ENCODE results near the gene PDE8A.
"Not testable (repeated sequence)": the region's sequence is repeated elsewhere in the genome, so short reads cannot be mapped to it uniquely, and the experiment has no call there.

Gene PDE8A

DNA sequence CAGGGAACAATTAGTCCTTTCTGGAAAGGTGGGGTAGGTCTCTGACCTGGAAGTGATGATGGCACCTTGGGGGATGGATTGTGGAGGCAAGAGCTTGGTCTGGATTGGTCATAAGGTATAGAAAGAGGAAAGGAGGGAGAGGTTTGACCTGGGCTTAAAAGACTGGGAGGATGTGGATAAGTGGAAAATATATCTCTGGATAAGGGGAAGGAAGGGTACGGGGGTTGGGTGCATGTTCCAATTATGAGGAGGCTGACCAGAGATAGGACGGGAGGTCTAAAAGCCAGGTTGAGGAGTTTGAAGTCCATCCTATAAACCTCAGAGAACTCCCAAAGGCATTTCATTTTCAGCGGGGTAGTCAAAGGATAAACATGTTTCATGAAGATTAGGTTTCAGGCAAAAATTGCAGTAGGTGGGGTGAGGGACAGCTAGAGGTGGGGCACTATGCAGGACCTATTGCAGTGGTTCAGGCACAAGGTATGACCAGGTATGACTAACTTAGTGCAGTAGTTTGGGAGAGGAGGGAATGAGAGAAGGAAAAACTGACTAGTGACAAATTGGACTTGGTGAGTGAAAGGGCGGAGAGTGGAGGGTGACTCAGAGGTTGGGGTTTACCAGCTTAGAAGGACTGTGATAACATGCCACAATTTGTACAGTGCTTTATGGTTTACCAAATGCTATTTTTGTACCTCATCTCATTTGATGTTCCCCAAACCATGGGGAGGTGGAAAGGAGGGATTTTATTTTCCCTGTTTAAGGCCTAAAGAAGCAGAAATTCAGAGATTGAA lies 10.7 kb downstream of the PDE8A start:
- DNase-seq, result peak; percentile 48

DNA sequence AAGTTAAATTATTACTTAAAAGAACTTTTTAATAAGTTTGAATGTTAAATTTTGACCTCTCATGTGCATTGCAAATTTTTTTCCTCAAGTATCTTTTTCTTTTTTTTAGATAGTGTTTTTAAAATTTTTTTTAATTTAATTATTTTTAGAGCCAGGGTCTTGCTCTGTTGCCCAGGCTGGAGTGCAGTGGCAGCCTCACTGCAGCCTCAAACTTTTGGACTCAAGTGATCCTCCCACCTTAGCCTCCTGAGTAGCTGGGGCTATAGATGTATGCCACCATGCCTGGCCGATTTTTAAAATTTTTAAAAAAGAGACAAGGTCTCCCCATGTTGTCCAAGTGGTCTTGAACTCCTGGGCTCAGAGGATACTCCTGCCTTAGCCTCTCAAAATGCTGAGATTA lies 14.4 kb downstream of the PDE8A start:
- DNase-seq, result no peak

DNA sequence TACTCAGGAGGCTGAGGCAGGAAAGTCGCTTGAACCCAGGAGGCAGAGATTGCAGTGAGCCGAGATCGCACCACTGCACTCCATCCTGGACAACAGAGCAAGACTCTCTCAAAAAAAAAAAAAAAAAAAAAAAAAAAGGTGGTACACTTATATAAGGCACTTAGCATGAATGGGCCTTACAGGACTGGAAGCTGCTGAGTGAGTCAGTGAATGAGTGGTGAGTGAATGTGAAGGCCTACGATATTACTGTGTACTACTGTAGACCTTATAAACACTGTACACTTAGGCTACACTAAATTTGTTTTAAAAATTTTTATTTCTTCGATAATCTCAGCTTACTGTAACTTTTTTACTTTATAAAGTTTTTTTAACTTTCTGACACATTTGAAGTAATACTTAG lies 15.1 kb downstream of the PDE8A start:
- not testable (repeated sequence) for DNase-seq

- DNase-seq, result not testable (repeated sequence)
Measured at GRCh38 chr15:84997214-84997613, 15.6 kb downstream of the PDE8A start.

DNA sequence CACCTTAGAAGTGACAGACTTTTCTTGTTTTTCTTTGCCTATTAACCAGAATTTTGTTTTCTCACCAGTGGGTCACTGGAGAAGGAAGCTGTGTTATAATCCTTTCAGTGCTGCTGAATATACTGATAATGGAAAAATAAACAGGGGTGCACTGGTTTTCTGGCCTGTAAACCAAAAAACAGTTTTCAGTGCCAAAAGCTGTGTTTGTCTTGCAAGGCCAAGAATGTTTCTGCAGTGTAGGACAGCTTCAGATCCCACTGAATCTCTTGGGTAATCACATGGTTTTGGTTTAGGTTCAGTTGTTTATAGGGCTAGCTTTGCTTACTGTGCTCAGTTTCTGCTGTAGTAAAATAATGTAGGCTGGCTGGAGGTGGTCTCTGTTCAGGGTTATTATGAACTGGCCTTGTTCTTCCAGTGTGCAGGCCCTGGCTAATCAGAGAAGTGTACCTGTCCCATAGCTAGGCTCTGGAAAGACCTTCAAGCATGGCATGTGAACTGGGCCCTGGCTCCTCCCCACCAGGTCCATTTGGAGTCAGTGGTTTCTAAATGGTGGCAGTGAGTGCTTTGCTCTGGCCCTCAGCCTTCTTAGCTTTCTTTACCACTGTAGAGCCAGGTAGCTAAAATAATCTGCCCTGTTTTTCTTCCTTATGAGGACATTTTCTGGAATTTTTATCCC lies 18.7 kb downstream of the PDE8A start:
- no peak for DNase-seq

DNA sequence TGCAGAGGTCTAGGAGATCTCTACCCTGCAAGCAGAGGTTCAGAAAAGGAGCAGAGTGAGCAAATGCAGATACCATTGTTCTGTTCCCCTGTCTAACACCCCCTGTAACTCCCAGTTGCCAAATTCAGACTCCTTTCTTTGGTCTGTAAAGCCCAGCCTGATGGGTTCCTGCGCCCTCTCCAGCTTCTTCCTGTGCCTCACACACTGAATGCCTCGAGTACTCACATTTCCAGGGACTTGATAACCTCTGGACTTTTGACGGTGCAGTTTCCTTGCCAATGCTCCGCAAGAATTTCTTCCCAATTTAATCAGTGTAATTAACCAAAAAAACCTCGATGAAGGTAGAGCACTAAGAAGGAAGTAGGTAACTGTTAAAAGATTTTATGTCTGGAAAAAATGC lies 19.3 kb downstream of the PDE8A start:
- DNase-seq, result no peak

DNA sequence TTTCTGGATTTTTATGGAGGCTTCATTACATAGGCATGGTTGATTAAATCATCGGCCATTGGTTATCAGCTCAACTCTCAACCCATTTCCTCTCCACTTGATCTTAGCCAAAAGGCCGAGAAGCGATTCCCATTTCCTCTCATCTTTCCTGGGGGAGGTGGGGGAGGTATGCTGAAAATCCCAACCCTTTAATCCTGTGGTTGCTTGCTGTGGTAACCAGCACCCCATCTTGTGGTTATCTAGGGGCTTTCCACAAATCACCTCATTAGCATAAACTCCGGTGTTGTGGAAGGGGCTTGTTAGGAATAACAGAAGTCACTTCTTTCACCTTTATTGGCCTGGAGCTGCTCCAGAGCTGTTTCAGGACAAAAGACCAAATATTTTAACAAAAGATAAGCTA lies 20.9 kb downstream of the PDE8A start:
- peak; percentile 23 for DNase-seq

- no peak for DNase-seq
Measured at GRCh38 chr15:85003593-85004312, 22.1 kb downstream of the PDE8A start.

GRCh38 chr15:85004550-85004949 lies 22.9 kb downstream of the PDE8A start:
- DNase-seq, result no peak

- DNase-seq, result no peak
Measured at GRCh38 chr15:85005319-85005718, 23.7 kb downstream of the PDE8A start.

DNA sequence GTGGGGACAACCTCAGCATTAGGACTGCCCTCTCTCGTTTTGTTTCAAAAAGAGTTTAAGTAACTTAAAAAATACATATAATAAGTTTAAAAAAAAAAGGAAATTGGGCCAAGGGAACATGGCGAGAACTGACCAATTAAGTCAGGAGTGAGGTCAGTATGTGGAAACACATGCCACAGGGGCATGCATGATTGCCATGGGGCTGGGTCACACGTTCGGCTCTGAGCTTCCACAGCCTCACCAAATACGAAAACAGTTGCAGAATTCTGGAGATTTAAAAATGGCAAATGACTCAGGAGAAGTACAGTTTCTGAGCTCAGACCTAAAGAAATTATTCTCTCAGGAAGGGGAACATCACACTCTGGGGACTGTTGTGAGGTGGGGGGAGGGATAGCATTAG lies 24.1 kb downstream of the PDE8A start:
- DNase-seq, result no peak

GRCh38 chr15:85006201-85006600 lies 24.5 kb downstream of the PDE8A start:
- DNase-seq, result no peak

DNA sequence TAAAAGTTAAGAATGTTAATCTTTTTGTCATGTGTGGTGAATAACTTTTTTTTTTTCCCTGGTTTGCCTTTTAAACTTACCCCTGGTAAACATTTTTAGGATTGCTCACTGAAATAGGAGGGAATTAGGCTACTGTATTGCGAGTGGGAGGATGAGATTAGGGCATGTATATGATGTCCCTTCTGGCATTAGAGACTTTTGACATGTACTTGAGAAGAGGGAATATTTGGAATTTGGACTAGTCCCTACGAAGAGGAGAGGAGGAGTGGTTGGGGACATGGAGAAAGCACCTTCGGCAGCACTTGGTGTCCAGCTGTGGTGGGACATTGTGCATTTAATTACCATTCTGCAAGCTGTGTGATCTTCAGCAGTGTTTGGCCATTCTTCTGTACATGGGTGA lies 25.0 kb downstream of the PDE8A start:
- DNase-seq, result no peak

DNA sequence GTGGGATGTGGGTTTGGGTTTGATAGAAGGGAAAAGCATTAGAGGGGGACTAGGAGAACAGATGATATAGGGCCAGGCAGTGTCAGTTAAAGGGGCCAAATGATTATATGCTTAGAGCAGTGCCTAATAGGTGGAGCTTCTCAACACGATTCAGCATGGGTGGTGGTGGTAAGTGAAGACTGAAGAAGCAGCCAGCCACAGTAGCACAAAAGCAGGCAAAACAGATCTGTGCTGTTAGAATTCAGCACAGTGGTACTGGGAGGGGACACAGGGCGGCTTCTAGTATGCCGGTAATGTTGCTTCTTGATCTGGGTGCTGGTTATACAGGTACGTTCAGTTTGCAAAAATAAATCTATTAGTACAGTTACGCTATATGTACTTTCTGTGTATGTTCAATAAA lies 25.5 kb downstream of the PDE8A start:
- DNase-seq, result no peak

- no peak for DNase-seq
Measured at GRCh38 chr15:85007741-85008397, 26.2 kb downstream of the PDE8A start.

DNA sequence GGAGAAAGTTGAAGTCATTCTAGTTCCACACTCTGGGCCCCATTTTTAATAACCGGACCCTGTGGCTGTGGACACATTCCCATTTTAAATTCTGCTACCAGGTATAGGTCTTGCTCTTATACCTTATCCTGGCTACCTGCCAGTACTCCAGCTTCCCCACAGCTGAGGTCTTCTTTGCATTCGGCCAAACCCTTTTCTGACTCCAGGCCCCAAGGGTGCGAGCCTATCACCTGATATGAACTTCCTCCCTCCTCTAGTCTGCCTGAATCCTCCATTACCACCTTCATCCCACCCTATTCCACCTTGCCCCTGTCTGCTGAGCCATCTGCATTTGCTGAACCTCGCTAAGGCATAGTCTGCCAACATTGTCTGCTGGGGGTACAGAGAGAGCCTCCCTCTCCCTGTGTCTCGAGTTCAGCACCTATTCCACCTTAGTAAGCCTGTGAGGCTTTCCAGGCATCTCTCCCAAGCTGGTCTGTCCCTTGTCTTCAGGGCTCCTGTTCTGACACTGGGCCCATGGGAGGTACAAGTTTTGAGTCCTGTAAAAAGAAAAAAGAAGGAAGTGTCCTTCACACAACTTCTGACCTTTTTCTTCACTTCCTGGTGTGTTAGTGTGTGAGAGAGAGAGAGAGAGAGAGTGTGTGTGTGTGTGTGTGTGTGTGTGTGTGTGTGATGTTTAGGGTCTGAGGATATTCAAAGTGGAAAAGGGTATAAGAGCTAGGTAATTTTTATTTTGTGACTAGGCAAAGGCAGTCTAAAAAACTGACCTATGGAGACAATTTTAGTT lies 27.0 kb downstream of the PDE8A start:
- no peak for DNase-seq

- no peak for DNase-seq
Measured at GRCh38 chr15:85009435-85009834, 27.8 kb downstream of the PDE8A start.

DNA sequence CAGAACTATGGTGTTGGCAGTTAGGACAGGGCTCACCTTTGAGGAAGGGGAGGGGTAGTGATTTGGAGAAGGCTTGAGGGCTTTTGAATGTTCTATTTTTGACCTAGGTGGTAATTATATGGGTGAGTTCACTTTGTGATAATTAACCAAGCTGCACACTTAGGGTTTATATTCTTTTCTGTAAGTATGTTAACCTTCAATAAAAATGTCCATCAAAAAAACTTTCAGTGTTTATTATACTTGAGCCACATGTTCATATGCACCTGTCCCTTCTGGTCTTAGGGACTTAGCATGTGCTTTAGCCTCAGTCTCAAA lies 28.4 kb downstream of the PDE8A start:
- DNase-seq, result no peak

DNA sequence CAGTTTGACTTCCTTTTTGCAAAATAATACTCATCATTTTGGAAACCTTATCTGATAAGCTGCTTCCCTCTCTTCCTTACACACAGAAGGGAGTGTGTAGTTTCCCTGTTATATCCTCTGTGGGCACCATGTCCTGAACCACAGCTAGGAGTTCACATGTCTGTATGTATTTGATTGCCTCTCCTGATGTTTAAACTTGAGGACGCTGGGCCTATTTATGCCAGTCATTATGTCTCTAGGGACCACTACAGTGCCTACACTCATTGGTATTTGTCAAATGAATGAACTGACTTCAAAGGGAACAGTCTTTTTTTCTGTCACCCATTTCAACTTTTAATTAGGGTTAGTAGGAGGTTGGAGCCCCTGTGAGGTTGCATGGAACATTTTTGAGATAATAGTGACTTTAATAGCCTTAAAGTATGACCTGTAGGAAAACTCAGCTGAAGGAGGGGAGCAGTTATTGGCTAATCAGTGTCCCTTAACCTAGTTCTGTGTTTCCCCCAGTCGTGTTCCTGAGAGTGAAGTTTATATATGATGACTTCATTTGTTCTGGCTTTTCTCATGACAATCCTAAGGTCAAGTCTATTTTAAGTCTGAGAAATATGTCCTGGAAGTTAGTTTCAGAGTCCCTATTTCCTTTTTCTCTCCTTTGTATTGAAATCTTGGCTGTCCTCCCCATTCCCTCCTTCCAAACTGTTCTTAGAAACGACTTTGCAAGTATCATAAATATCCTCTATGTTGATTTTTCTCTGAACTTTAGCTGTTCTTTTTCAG lies 28.9 kb downstream of the PDE8A start:
- peak; percentile 45 for DNase-seq

DNA sequence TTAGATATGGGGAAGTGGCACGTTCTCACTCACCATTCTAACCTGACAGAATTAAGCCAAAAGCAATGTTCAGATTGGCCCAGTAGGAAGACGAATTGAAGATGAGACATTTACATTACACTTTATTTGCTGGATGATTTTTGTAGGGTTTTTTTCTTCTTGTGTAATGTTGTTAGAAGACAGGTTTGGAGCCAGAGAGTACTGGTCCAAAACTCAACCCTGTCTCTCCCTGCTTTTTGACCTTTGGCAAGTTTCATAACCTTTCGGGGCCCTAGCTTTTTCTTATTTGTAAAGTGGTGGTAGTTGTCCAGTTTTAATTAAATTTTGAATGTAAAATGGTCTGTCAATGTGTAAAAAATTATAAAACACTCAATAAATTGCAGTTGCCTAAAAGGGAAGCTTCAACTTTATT lies 29.5 kb downstream of the PDE8A start:
- DNase-seq, result no peak

- DNase-seq, result not testable (repeated sequence)
Measured at GRCh38 chr15:85011724-85012123, 30.1 kb downstream of the PDE8A start.

DNA sequence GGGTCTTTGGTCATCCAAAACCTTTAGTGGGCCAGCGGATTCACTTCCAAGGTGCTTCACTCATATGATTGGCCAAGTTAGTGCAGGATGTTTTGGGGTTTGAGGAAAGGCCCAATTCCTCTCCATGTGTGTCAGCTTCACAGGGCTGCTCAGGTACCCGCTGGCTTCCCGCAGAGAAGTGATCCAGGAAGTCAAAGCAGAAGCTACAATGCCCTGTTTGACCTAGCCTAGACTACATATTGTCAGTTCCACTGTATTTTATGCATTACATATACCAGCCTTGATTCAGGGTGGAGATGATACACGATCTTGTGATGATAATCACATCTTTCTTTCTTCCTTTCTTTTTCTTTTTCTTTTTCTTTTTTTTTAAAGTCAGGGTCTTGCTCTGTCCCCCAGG lies 32.1 kb downstream of the PDE8A start:
- no peak for DNase-seq
